NCI-H128 (cell line): Measurements from ENCODE around the gene CYP19A1.
"Not testable (repeated sequence)": the region's sequence is repeated elsewhere in the genome, so short reads cannot be mapped to it uniquely, and the experiment has no call there.

Experiments used
- DNase-seq: peaks from one replicate; lab custom pipeline; 2025; ENCODE audit not compliant: unreplicated experiment; lab: John Stamatoyannopoulos, UW

CYP19A1 gene

GRCh38 chr15:51302480-51302879 lies 35.9 kb downstream of the CYP19A1 start:
- no peak for DNase-seq

- no peak for DNase-seq
These were observed 39.0 kb downstream of the CYP19A1 start for GRCh38 chr15:51299187-51300015.

DNA sequence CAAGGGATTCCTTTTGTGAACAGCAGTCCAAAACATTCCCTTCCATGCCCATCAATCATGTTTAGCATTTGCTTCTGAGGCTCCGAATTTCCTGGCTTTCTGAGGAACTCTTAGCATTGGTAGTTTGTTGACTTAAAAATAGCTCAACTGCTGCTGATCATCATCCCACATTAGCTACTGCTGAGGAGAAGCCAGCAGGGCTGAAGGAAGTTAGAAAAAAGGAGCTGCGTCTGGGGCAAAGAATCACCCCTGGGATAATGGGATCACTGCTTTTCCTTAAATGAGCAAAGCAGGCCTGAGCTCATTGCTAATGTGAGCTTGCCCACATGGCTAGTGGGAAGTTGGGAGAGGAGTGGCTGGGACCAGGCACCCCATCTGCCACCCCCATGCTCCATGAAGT lies 39.8 kb downstream of the CYP19A1 start:
- no peak for DNase-seq

DNA sequence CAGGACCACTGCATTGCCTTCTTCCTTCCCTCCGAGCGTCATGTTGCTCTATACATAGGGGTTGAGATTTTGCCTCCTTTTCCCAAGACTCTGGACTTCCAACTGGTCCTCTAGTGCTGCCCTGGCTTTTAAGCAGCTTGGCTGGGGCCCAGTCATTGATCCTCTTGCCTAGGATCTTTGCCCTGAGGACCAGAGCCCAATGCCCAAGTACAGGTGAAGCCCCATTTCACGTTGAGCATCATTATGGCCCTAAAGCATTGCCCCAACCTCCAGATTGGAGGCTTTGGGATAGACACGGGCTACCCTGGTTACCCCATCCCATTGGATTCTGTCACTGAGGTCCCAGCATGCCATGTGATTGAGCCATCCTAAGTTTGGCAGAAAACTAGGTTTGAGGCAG lies 47.7 kb downstream of the CYP19A1 start:
- no peak for DNase-seq

DNA sequence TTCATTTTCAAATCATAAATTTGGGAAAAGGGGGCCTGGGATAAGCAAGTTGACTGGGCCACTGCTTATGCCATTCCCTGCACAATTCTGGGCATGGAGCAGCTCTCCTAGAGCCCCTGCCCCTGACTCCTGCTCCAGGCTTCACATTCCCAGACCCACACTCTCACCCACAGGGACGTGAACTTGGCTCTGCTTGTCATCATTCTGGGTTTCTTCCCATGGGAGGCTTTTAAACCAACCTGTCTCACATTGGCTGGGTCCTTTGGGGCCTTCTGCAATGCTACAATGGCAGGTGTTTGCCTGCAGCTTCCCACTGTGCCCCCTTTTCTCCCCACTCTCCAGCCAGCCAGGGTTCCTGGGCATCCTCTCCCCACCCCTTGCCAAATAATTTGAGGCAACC lies 49.1 kb downstream of the CYP19A1 start:
- DNase-seq, result no peak

- DNase-seq, result no peak
These were observed 50.0 kb downstream of the CYP19A1 start for GRCh38 chr15:51288143-51289065.

DNA sequence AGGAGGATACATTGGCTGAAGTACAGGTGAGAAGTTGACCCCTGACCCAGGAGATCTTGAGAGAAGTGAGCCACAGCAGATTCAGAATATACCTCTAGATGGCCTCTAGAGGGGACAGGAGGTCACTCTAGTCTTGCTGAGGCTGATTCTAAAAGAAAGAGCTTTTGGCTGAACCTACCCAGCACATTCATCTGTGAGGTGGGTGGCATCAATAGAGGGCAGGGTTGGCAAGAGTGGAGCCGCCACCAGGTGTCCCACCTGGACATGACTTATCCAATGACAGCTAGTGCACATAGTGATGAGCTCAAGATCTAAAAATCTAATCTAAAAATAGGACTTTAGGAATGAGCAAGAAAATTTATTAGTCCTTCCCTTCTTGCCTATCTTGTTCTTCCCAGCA lies 51.6 kb downstream of the CYP19A1 start:
- no peak for DNase-seq

DNA sequence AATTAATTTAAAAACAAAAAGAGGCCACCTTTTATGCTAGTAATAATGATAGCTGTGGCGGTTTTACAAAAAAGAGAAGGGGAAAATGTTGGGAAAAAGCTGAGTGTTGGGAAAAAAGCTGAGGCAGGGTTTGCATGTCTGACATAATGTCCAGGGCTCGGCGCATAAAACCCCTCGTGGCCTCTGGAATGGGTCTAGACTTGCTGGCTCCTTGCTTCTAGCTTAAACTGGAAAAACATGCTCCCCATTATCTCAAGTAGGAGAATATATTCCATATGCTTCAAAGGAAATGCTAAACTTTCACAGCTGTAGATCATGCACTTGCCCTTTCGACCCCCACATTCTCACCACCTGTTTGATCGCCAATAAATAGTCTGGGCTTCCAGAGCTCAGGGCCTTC lies 53.0 kb downstream of the CYP19A1 start:
- no peak for DNase-seq

GRCh38 chr15:51284871-51285270 lies 53.5 kb downstream of the CYP19A1 start:
- DNase-seq, result no peak

- no peak for DNase-seq
These were observed 55.4 kb downstream of the CYP19A1 start for GRCh38 chr15:51283026-51283425.

DNA sequence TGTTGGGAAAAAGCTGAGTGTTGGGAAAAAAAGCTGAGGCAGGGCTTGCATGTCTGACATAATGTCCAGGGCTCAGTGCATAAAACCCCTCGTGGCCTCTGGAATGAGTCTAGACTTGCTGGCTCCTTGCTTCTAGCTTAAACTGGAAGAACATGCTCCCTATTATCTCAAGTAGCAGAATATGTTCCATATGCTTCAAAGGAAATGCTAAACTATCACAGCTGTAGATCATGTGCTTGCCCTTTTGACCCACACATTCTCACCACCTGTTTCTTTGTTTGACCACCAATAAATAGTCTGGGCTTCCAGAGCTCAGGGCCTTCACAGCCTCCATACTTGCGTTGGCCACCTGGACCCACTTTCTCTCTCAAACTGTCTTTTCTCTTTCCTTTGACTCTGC lies 56.2 kb downstream of the CYP19A1 start:
- not testable (repeated sequence) for DNase-seq

DNA sequence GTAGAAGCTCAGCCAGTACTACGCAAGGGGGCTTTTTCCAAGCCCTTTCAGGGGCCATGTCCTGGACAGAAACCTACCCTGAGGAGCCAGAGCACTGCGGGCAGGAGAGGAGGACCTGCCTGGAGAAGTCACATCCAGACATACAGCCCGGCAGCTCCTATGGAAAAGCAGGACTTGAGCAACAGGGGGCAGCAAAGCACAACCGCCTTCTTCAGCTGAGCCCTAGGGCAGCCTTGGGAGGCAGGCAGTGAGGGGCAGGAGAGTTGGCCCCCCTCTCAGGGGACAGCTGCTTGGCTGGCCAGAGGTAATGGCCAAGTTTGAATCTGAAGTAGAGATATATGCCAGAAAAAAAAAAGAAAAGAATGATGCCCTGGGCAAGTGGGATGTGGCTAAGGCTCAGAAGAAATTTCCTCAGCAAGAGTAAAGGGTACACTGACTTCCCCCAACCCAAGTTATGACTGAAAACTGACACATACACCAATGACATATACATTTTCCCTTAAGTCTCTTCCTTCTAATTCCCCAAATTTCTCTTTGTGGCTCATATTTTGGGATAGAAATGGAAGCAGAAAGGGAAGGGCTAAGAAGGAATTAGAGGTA lies 56.9 kb downstream of the CYP19A1 start:
- no peak for DNase-seq

GRCh38 chr15:51280838-51281237 lies 57.6 kb downstream of the CYP19A1 start:
- DNase-seq, result no peak

GRCh38 chr15:51279391-51279790 lies 59.0 kb downstream of the CYP19A1 start:
- DNase-seq, result no peak

GRCh38 chr15:51277101-51277500 lies 61.3 kb downstream of the CYP19A1 start:
- DNase-seq, result no peak

DNA sequence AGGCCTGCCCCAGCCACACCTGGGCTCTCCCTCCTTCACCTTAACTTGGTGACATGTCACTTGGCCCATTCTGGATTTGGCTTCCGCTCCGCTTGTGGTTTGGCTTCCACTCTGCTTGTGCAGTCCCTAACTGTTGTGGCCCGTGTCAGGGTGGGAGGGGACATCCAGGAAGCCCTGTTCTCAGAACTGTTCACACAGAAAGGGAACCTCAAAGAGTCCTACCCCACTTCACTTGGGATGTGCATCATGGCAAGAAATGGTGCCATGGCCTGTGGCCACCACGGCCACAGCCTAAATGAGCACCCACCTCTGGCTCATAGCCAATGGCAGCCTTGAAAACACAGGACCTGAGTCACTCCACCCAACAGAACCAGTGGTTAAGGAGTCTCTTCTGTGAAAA lies 63.4 kb downstream of the CYP19A1 start:
- DNase-seq, result no peak

DNA sequence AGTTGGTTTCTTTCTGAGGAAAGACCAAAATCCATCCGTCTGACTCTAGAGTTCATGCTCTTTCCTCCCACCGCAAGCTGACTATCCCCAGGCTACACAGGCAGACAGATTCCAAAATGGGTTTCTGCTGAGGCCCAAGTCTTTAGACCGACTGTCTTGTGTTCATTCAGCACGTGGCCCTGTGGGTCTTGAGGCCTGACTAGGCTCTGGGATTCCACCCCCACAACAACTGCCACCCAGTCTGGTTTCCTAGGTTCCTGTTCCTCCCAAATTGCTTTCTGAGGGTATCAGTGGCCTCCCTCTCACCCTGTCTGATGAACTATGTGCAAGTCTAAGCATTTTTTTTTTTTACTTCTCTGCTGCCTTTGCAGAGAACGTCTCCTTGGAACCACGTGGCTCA lies 67.7 kb downstream of the CYP19A1 start:
- DNase-seq, result no peak

GRCh38 chr15:51269496-51269895 lies 68.9 kb downstream of the CYP19A1 start:
- no peak for DNase-seq

DNA sequence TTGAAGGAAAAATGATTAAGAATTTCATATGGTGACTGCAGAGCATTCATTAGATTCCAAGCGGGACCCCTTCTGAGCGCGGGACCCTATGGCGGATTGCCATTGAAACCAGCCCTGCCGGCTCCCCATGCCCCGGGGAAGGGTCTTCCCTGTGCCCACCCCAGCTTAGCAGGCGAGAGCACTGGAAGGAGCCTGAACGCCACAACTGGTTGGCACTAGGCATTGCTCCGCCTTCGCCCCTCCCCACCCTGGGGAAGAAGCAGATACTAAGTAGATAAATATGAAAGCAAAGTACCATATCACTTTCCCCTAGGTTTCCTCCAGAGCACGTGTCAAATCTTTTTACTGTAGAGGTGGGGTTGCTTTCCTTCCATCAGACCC lies 70.7 kb downstream of the CYP19A1 start:
- no peak for DNase-seq

DNA sequence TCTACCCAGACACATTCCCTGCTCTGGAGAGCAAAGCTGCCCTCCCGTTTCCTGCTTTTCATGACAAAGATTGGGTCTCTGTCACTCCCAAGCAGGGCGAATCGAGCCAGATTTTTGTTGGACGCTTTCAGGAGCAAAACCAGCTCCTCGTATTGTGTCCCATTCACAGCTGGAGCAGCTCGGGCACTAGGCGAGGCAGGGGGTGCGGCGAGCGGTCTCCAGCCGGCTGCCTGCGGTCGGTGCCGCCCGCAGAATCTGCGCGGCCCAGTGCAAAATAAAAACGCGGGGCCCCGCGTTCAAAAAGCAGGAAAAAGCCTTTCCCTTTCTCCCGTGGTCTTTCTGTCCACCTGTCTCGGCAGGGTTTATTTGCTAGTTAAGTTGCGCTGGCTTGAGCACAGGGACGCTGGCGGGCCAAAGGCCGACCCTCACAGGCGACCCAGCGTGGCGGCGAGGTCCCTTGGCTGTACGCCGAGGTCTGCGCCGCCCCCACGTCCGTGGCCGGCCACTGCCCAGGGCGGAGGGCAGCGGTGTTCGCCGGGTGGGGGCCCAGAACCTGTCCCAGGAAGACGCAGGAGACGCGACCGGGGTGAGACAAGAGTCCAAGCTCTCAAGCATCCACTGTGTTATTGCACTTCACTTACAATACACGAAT lies 71.2 kb downstream of the CYP19A1 start:
- no peak for DNase-seq

DNA sequence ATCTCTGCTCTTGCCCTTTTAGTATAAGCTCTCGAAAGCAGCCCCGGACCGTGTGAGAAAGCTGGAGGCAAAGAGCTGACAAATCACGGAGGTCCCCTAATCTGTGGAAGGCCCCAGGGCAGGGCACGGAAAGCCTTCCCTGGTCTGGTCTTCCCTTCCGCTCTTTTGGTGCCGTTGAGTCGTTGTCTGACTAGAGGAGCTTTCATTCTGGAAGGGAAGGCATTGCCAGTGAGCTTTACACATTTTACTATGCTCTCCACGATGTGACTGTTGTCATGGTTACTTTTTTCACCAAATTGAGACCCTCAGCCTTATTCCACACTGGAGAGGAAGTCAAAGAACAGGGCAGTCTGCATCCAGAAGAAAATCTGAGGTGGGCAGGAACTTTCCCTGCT lies 71.7 kb downstream of the CYP19A1 start:
- DNase-seq, result no peak
